IMR-90 (cell line): ENCODE data around the gene PTPRK.

Experiments used
- CTCF ChIP-seq: conservative IDR thresholded peaks from 2 replicates; pipeline ENCODE4 v1.5.1; 2012; ENCODE audit warnings: mild to moderate bottlenecking, low read depth, low read length, improper control_type of control experiment
- MAFK ChIP-seq: IDR thresholded peaks from 2 replicates; pipeline ENCODE4 v1.6.1; 2012; ENCODE audit warnings: low read depth, low read length, improper control_type of control experiment

- TF ChIP-seq CTCF: no peak
- TF ChIP-seq MAFK: no peak
These were observed 380.9 kb downstream of the PTPRK start for GRCh38 chr6:128139519-128139918.
